Testis (tissue), 3 donors: ENCODE results near the gene SLC16A1. TPM values are rescaled to one million over a fixed set of nuclear protein-coding genes. Genes with fewer than 3 reads are reported as not detected.
A peak's percentile ranks its signal among the peaks of the same experiment; 100 is the strongest.

Experiments
- DNase-seq: peaks from one replicate; pipeline ENCODE4 v3.0.0-alpha.2; 2019
- H3K27ac ChIP-seq, 2 donors: fragments of 200-600 bp; sonication (generic); one replicate each; pipeline ENCODE4 v1.5.1; 2019
- H3K27me3 ChIP-seq: fragments of 200-600 bp; sonication (generic); one replicate; pipeline ENCODE4 v1.5.1; 2019
- H3K36me3 ChIP-seq: fragments of 200-600 bp; sonication (generic); one replicate; pipeline ENCODE4 v1.5.1; 2017; ENCODE audit warnings: low read depth; ENCODE audit errors: missing control alignments
- H3K4me1 ChIP-seq: fragments of 200-600 bp; sonication (generic); one replicate; pipeline ENCODE4 v1.5.1; 2019
- H3K4me3 ChIP-seq, 2 donors: fragments of 200-600 bp; sonication (generic); one replicate each; pipeline ENCODE4 v1.5.1; 2017 to 2019
- H3K9me3 ChIP-seq: fragments of 200-600 bp; sonication (generic); one replicate; pipeline ENCODE4 v1.5.1; 2017
- POLR2A ChIP-seq: fragments of 450-650 bp; IDR thresholded peaks from one replicate; pipeline ENCODE4 v1.6.1; 2017; ENCODE audit warnings: antibody characterized with exemption, mild to moderate bottlenecking, moderate library complexity
- WGBS, 2 donors: methylation state at CpG; one replicate each; pipeline ENCODE4 v1.1.5; 2018; 5-methylcytosine and 5-hydroxymethylcytosine counted together
- intact Hi-C: fragments of 100-400 bp; cut with DNase I; formaldehyde crosslinking; loops from one replicate; pipeline ENCODE4 v1.15.1; 2023; ENCODE audit warnings: low total_unique reads
- polyA plus RNA-seq: library from polyadenylated mRNA; stranded (reverse); fragments of 350-450 nt; fragmentation: Illumina TruSeq; extraction: RNeasy Lipid Tissue Mini Kit (QIAGEN cat#74804); gene quantifications from one replicate; pipeline ENCODE4 v1.2.3, GENCODE V29; 2014; ENCODE audit warnings: low read depth, low replicate concordance; ENCODE audit not compliant: insufficient read depth
- total RNA-seq, 2 donors: library from RNA; depleted of rRNA; stranded (reverse); fragments of >200 nt; gene quantifications; one replicate each; pipeline ENCODE4 v1.2.3, GENCODE V29; 2016
- TF ChIP-seq, protein P1 (sequence below), 3 experiments: fragments of 450-650 bp in 2 of 3; fragments of 200-600 bp in 1 of 3; sonication (generic) in 1 of 3; IDR thresholded peaks; one replicate each; pipeline ENCODE4 v1.5.1; 2016 to 2019; ENCODE audit warnings: antibody characterized with exemption in 3 of 3, mild to moderate bottlenecking in 2 of 3, moderate library complexity in 1 of 3

Gene SLC16A1
- total and polyA plus RNA-seq, 3 donors from 2014 or later, result 70.3 to 130 (median 102) TPM

DNA sequence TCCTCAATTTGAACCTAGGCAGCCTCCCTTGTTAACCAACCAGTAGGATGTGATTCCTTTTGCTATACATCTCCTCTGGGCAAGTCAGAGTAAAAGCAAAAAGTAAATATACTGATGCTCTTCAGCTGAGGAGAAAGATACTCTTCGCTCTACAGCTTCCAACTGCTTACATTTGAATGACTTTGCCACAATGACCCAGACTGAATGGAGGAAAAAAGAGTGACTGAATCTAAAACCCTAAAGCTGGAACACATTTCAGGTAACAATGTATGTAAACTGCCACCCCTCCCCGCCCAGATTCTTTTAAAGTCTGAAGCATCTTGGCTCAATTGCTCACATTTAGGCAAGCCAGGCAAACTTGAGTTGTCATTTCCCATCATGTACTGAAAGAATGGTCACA is 46.1 kb downstream of the SLC16A1 start:
- no peaks in the 10 kb centered on the region for H3K27me3 ChIP-seq
- TF ChIP-seq, protein P1, sequence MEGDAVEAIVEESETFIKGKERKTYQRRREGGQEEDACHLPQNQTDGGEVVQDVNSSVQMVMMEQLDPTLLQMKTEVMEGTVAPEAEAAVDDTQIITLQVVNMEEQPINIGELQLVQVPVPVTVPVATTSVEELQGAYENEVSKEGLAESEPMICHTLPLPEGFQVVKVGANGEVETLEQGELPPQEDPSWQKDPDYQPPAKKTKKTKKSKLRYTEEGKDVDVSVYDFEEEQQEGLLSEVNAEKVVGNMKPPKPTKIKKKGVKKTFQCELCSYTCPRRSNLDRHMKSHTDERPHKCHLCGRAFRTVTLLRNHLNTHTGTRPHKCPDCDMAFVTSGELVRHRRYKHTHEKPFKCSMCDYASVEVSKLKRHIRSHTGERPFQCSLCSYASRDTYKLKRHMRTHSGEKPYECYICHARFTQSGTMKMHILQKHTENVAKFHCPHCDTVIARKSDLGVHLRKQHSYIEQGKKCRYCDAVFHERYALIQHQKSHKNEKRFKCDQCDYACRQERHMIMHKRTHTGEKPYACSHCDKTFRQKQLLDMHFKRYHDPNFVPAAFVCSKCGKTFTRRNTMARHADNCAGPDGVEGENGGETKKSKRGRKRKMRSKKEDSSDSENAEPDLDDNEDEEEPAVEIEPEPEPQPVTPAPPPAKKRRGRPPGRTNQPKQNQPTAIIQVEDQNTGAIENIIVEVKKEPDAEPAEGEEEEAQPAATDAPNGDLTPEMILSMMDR (IDR thresholded peaks at IDR 0.05), result no peak
- no peak for TF ChIP-seq POLR2A
- H3K9me3 ChIP-seq, result no peaks in the 10 kb centered on the region
- DNase-seq, result no peak
- H3K27ac ChIP-seq, result no peak overlapping the region
- H3K36me3 ChIP-seq, result no peaks in the 10 kb centered on the region
- intact Hi-C loops, result no loop called here
- 93 to 94% methylated on average over 2 of the region's 2 CpGs for WGBS, 2 donors
- no peak overlapping the region for H3K4me3 ChIP-seq
- H3K4me1 ChIP-seq, result no peaks in the 10 kb centered on the region

DNA sequence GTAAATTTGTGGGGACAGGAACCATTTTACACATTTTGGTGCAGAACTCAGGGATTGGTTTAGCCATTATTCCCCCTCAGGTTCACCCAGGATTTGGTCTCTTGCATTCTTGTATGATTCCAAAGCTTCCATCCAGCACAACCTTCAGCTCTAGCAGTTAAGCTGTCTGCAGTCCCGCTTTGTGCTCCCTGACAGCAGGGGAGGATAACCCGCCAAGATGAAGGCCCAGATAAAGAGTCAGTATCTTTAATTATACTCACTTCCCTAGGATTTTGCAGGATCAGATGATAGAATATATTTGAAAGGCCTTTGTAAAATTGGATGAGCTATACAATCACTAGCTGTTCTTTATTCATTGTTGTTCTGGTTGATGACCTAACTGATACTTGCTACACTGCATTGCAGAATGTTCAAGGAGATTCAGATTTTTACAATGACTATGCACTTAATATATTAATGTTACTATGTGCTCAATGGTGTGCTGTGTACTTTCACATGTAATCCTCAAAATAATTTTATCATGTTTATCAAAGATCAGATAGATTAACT is 49.8 kb downstream of the SLC16A1 start:
- Histone ChIP-seq H3K36me3 (no peaks in the 10 kb centered on the region), H3K27me3 (no peaks in the 10 kb centered on the region), H3K27ac (no peak overlapping the region), H3K4me1 (no peaks in the 10 kb centered on the region), H3K4me3 (no peak overlapping the region), H3K9me3 (no peaks in the 10 kb centered on the region)
- TF ChIP-seq, protein P1 (IDR thresholded peaks at IDR 0.05), result no peak
- no peak for TF ChIP-seq POLR2A
- no peak for DNase-seq
- WGBS, 2 donors, result 87 to 93% methylated on average over 2 of the region's 2 CpGs
- intact Hi-C loops, result no loop called here

DNA sequence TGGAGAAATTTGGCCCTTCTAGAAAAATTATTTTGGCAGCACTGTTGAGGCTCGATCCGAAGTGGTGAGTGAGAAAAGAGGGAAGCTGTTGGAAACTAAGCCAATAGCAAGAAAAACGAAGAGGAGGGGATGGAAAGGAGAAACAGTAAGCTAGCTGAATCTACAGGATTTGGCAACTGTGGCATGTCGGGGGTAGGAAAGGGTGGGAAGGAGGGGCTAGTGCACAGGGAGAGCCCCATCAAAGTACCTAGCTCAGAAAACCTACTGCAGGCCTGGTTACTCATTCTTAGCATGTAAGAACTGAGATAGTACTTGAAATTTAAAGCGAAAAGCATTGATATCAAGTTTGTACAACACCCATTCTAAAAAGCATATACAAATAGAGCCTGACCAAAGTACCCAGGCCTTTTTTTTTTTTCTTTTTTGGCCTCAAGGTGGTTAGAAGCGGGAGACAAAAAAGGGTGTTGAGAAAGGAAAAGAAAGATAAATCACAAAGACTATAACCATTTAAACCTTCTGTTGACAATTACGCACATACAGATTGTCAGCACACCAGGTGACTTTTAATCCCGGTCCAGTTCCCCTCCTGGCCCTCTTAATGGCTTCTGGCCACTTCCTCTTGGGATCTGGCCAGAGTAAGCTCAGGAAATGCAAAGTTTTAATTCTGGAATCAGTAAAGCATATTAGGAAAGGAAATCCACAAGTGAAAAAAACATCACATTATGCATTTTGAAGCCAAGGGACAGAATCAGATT is 50.4 kb downstream of the SLC16A1 start:
- Histone ChIP-seq H3K9me3 (no peaks in the 10 kb centered on the region), H3K4me3 (no peak overlapping the region), H3K27ac (peak overlapping the region in 1 of 2 donors; percentile 8), H3K27me3 (no peaks in the 10 kb centered on the region), H3K4me1 (no peaks in the 10 kb centered on the region), H3K36me3 (no peaks in the 10 kb centered on the region)
- DNase-seq, result no peak
- intact Hi-C loops, result no loop called here
- 56 to 59% methylated on average over 8 of the region's 8 CpGs for WGBS, 2 donors
- TF ChIP-seq POLR2A, result no peak
- TF ChIP-seq, protein P1 (IDR thresholded peaks at IDR 0.05), result no peak

DNA sequence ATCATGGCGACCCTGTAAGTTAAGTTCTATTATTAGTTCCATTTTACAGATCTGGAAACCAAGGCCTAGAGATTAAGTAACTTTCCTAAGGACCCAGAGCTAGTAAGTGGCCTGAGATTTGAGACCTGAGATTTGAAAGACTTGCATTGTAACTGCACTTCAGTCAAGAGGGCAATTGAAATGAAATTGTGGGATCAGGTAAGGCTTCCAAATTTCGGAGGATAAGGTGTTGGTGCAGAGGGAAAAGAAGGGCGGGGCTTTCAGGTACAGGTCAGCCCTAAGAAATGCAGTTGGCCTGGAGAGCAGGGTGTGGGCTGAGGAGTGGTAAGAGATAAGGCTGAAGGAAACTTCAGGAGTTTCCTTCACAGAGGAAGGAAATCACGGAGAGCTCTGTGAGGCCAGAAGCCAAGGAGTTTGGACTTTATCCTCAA is 51.1 kb downstream of the SLC16A1 start:
- Histone ChIP-seq H3K4me3 (no peak overlapping the region), H3K27ac (peak overlapping the region in 1 of 2 donors; percentile 8), H3K36me3 (no peaks in the 10 kb centered on the region), H3K4me1 (no peaks in the 10 kb centered on the region), H3K27me3 (no peaks in the 10 kb centered on the region), H3K9me3 (no peaks in the 10 kb centered on the region)
- 66 to 69% methylated on average over 4 of the region's 4 CpGs for WGBS, 2 donors
- intact Hi-C loops, result no loop called here
- TF ChIP-seq POLR2A, result no peak
- TF ChIP-seq, protein P1 (IDR thresholded peaks at IDR 0.05), result no peak
- no peak for DNase-seq
